GM21619 (cell line): Measurements from ENCODE around the gene ATXN10.
"Not testable (repeated sequence)": the region's sequence is repeated elsewhere in the genome, so short reads cannot be mapped to it uniquely, and the experiment has no call there.

Experiments
- ATAC-seq: cut with Tn5 transposase; IDR thresholded peaks from one replicate; pipeline ENCODE4 v1.9.1; 2021; ENCODE audit not compliant: unreplicated experiment

The ATXN10 gene

DNA sequence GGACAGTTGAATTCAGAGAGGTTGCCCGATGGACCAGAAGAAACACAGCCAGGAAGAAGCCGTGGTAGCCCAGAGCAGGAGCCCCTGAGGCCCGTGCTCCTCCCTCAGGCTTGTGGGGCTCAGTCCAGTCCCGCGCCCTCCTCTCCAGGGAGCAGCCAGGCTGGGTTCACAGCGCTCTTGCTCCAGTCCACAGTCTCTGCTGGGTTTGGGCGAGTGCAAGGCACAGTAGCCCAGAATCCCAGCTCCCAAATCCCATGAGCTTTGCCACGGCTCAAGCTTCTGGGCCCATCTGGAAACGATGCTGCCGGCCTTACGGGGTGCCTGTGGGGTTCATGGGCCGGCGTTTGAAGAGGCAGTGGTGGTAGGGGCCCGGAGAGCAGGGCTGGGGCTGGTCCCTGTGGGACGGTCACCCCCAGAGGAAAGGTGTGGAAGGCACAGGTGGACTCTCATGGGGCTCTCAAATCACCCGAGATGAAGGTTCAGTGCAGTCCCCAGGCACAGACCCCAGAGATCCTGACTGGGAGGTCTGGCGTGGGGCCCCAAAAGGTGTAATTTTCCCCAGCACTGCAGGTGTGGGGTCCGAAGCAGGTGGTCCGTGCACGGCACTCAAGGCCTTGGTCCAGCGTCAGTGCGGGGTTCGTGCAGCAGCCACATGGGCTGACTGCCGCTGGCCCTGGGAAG lies 30.6 kb upstream of the ATXN10 start:
- no peak for ATAC-seq

DNA sequence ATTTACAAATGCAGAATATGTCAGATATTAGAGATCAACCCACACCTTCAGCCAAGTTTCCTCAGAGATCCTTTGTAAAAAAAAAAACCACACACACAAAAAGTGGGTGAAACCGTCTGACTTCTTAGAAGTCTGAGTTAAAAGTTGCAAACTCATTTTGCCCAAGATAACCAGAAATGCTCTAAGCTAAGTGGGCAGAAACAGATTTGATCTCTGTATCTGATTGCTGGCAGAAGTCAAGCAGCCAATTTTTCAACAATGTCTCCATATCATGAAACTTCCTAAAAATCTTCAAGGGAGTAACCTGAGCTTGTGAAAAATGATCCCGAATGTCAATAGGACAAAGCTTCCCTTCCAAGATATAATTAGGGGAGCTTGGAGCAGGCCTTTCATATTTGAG lies 28.6 kb upstream of the ATXN10 start:
- no peak for ATAC-seq

DNA sequence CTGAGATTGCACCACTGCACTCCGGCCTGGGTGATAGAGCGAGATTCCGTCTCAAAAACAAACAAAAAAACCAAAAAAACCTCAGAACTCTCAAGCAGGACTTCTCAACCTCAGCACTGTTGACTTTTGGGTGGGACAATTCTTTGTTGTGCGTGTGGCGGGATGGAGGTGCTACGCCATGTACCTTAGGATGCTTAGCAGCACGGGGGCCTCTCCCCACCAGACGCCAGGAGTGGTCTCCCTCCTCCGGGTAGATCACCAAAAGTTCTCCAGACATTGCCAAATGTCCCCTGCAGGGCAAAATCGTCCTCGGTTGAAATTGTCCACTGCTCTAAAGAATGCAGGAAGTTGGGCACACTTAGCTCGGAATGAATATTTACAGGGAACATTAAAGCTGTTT lies 26.9 kb upstream of the ATXN10 start:
- no peak for ATAC-seq

DNA sequence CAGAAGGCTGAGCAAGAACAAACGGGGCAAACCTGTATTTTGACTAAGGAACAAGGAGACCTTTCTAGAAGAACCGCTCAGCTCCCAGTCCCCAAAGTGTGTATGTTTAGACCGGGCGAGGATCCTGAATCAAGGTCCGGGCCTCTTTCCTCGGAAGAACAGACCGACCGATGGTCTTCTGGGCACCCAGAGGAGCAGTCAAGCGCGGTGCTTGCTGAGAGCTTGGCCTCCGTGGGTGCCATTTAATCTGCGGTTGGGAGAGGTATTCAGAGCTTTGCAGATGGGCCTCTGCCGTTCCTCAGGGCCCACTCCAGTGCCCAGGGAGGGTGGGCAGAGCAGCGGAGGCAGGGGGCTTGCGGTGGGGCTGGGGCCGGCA lies 26.5 kb upstream of the ATXN10 start:
- no peak for ATAC-seq

DNA sequence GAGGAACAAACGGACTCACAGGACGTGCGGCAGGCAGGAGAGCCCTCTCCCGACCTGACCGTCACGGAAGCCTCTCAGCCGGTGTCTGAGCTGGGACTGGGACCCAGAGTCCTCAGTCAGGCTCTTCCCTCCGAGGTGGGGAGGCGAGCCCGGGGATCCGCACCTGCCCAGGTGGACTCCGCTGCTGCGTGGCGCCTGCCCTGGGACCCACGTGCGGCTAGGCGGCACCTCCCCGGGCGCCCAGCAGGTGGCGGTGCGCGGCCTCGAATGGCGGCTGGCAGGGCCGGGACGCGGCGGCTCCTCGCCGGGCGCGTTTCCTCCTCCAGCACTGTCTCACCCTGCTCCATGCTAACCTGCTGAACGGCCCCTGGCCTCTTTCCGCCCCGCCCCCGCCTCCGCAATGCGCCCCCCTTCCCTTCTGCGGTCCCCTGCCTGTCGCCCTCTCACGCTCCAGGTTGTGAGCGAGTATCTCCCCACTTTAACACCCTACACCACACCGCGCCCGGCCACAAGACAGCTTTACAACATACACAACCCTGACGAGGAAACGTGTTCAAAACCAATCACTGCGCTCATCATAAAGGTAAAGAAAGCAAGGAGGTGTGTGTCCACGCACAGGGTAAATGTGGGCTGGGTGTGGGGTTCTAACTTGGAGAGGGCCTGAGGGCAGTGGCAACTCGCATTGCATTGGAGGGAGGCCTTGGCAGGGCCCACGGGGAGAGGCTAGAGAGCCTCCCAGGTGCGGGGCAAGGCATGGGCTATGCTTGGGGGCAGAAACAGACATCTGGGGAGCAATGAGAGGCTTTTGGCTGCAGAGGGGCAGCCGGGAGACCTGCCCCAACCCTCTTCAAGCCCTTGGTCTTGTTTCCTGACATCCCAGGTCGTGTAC lies 25.9 kb upstream of the ATXN10 start:
- ATAC-seq = no peak

DNA sequence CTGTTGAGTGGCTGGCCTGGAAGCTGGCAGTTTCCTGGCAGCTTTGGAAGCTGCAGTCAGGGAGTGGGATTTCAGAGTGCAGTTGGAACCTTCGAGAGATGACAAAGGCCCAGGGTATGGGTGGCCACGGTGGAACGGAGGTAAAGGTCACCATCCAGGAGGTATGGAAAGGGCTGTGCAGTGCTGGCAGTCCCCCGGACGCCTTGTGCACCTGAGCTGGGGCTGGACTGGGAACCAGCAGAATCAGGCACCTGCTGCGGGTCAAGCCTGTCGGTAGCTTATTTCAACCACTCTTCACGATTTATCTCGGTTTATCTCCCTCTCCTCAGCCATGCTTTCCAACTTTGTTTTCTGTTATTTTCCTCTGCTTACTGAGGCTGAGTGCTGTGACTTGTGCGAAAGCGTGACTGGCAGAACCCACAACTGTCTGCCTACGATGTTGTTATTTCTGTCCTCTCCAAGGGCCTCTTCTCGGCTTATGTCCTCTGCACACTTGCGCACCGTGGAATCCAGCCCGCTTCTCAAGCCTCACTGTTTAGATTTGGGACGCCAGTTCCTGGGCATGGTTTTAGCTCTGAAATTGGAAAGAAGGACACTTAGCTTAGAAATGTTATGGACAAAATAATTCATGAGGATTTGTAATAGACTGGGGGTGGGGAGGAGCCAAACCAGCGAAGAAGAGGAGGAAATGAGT lies 24.0 kb upstream of the ATXN10 start:
- ATAC-seq = no peak

DNA sequence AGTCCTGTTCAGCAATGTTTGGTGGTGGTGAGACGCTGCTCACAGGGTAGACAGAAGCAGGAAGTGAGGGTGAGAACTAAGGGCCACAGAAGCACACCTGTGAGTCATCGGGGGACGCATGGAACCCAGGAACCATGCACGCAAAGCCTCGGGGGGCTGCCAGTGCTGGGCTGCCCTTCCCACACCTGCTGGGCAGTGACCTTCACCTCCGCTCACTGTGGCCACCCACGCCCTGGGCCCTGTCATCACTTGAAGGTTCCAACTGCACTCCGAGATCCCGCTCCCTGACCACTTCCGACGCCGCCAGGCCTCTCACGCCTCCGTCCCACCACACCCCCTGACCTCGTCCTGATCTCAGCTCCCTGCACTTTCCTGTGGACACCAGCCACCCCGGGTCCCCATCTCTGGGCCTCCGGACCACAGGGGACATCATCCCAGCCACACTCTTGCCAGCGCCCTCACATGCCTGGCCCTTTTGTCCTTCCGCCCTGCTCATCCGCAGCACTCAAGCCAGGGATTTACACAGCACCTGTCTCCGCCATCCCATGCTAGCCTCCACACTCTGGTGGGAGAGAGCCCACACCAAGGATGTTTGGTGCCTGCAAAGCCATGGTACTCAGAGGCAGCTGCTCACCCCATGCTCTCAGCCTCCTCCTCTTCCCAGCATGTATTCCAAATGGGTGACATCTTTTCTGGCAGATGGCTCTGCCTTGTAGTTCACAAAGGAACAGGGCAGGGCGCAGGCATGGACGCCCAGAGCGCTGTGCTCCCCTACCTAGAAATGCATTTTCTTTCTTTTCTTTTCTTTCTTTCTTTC lies 23.1 kb upstream of the ATXN10 start:
- ATAC-seq = no peak

DNA sequence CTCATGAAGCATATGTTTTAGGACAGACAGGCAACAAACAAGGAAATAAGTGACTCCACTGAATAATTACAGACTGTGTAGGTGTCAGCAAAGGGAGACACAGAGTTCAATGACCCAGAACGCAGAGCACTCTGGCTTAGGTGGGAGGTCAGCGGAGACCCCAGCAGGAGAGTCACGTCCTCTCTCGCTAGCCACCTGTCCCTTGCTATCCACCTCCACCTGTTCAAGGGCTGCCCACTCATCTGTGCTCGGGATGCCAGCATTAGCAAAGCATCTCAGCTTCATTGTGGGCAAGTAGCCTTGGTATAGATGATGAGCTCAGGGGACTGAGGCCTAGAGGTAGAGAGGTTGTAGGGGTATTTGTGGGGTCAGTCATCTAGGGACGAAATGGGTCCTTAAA lies 21.8 kb upstream of the ATXN10 start:
- ATAC-seq = no peak

DNA sequence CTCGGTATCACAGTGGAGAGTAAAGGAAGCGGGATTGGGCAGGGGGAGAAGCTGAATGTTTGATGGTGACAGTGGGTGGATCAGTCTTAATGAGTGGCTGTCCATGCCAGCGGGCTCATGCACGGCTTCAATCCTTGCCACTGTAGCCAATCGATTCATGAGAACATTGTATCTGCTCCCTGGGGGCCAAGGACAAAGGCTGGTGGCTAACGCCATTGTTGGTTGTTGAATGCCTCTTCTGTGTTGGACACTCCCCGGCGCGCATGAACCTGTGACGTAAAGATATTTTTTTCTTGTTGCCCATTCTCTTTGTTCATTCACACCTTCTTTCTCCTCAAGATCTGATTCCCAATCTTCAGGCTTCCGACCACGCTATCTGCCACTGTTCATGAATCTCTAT lies 20.9 kb upstream of the ATXN10 start:
- no peak for ATAC-seq

DNA sequence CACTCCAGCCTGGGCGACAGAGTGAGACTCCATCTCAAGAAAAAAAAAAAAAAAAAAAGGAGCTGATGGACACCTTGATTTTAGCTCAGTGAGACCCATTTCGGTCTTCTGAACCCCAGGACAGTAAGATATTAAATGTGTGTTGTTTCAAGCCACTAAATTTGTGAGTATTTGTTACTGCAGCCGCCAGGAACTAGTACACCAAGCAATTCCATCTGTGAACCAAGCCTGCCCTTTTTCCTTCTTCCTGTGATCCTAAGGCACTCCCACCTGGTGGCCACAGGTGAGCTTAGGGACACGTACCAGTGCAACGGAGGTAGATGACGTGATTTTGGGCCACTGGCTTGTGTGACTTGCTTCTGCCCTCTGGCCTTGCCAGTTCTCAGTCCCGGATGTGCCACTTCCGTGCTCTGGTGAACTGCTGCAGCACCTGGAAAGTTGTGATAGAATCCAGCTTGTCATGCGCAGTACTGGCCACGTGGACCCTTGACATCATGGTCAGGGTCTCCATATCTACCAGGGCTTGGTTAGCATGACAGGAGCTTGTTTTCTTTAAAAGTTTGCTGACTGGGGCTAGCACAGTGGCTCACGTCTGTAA lies 19.6 kb upstream of the ATXN10 start:
- ATAC-seq = no peak

DNA sequence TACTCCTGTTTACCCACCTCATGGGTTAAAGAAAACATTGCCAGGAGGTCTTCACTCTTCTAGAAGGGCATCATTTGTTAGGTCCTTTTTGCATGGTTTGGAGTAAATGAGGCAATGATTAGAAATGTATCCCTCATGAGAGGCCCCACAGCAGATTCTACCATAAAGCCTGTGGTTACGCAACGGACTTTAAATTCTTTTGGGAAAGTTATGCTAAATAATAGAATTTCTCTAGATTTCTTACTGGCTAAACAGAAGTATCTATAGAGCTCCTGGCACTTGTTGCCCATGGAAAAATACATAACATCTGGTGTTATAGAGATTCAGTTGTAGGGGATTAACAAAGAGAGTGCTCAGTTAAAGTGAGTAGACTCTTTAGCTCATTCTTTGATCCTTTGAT lies 15.1 kb upstream of the ATXN10 start:
- ATAC-seq = no peak

DNA sequence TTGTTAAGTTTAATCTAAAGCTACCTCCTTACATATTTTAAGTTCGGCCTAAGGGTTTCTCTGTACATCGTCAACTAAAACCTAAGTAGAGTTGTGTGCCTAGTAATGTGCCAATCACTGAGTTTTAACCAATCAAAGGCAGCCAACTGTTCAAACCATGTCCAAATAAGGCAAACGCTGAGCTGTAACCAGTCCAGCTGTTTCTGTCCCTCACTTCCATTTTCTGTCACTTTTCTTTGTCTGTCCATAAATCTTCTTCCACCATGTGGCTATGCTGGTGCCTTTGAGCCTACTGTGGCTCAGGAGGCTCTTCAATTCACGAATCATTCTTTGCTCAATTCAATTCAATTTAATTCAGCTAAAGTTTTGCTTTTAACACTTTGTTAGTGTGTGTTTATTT lies 13.9 kb upstream of the ATXN10 start:
- ATAC-seq = no peak

DNA sequence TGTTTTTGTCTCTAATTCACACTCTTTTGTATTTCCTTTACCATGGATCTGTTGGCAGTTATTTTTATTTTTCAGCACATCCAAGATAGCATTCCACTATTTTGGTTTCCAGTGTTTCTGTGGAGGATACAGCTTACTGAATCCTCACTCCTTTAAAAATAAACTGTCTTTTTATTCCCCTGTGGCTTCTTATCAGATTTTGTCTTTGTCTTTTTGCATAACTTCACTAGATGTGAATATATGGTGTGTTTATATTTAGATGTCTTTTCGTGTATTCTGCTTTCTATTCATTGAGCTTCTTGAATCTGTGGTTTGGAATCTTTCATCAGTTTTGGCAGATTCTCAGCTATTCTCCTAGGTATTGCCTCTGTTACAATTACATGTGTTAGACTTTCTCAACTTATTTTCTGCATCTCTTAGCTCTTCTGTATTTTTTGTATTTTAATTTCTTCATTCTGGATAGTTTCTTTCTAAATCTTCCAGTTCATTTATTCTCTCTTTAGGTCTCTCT lies 7.4 kb upstream of the ATXN10 start:
- ATAC-seq = no peak

DNA sequence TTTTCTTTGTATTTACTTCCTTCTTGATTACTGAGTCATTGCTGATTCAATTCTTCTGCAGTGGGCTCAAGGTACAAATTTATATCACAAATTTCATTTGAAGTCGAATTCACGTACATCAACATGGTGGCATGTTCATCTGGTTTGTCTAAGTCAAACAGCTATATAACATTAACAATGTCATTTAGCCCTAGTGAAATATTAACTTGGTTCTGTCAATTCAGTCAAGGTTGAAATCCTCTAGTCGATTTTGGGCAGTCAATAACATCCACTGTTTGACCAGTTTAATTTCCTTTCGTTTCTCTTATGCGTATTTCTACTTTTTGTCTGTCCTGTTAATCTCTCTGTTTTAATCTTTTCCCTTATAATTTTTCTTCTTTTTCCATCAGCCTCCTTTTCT lies 4.1 kb upstream of the ATXN10 start:
- ATAC-seq = no peak

DNA sequence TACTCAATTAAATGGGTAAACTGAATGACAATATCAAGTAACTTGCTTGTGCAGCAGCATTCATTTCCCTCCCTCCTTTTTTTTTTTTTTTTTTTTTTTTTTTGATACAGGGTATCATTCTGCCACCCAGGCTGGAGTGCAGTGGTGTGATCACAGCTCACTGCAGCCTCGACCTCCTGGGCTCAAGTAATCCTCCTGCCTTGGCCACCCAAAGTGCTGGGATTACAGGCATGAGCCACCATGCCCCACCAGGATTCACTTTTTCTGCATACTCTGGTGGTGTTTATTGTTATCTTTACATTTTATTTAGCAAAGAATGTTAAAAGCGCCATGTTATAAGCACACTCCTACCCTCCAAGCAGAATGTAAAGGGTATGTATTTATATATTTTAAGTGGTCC lies 1.3 kb upstream of the ATXN10 start:
- ATAC-seq = not testable (repeated sequence)

DNA sequence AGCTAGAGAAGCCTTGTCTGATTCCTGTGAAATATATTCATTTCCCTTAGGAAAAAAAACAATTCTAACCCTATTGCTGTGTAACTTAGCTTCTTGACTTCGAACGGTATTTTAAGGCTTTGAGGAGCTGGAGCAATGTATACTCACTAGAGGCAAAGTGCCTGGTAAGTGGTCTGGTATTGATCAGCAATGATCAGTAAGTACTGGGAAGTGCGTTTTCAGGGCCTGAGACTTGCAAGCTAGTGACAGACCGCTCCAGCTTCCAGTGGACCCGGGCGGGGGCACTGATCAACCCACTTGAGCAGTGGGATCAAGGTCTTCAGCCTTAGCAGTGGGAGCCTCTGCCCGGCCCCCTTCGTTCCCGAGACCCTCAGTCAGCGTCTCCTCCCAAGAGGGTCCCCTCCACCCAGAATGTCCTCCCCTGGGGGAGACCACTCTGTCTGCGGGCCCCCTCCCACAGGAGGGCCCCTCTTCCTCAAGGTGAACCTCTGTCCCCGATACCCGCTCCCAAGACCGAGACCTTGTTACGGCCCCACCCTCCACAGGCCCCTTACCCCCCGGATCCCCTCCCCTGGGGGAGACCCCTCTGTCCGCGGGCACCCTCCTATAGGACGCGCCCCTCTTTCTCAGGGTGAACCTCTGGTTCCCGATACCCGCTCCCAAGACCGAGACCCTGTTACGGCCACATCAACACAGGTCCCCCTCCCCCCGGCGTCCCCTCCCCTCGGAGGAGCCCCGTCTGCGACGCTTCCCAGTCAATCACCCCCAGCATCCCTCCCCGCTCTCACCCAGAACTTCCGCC lies 452 bp upstream of the ATXN10 start:
- no peak for ATAC-seq

DNA sequence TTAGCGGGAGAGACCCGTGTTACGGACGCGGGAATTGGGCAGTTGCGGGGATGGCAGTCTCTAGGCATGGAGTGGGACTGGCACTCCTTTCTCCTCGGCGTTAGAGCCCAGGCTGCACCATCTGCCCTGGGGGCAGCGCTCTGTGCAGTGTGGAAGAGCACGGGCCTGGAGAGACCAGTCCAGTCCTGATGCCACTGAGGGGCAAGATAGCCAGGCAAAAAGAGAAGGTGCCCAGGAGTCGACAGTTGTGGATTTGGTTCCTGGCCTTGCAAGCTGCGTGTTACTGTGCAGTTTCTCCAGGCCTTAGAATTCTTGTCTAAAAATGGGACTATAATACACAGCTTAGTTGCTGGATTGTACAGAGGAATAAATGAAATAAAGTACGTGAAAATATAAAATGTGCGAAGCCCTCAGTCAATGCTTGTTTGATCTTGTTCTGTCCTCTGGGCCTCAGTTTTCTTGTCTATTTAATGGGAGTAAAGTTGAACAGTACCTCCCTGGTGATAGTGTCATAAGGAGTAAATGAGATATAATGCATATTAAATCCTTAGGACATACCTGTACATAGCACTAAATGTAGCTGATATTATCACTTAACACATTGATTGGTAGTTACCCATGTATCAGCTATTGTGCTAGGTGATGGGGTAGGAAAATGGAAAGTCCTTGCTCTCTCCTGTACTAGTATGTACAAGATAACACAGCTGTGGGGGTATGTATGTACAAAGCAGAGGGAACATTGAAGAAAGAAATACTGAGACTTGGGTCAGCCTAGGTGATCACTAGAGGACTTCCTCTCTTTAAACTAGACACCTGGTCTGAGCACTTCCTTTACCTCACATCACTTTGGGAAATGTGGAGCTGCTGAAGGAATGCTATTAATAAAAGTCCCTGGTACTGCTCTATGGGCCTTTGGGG lies 1.2 kb downstream of the ATXN10 start:
- ATAC-seq = no peak

DNA sequence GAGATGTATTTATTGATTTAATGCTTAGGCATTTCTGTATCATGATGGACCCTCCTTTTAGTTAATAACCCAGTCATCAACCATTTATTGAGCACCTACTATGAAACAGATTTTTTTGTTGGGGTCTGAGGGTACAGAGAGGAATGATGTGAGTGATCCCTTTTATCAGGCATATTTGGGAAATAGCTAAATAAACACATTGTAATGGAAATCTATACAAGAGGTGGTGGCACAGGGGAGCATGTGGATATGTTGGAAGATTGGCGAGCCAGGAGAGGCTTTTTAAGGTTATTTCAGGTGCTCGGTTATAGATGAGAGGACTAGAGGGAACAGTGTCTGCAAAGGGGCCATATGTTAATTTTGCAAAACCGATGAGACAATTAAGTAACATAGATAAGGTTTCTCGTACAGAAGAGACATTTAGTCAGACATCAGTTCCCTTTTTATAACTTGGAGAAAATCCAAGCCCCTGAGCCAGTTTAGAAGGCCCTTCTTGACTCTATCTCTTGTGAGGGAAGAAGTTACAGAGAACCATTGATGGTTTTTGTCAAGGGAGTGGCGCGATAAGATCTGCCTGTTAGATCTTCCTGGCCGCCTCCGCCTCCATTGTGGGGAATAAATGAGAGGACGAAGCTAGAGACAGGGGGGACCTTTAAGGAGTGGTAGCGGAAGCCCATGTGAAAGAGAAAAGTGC lies 2.0 kb downstream of the ATXN10 start:
- ATAC-seq = no peak
